OCI-LY7 (cell line): ENCODE data around the gene ERC1. TPM values are rescaled to one million over a fixed set of nuclear protein-coding genes. Genes with fewer than 3 reads are reported as not detected.

Source experiments
- BruUV-seq: library from RNA; stranded (reverse); fragments of 400-500 nt; replicated peaks from 2 replicates; lab custom pipeline; 2021; lab: Mats Ljungman, UMichigan
- CTCF ChIA-PET: fragments of 300-600 bp; sonication (Branson Sonifier 250); formaldehyde crosslinking; loops from one replicate; lab custom pipeline; 2022; ENCODE audit warnings: antibody characterized with exemption; ENCODE audit not compliant: unreplicated experiment; lab: Charles Lee
- POLR2A ChIA-PET: fragments of 300-600 bp; sonication (Branson Sonifier 250); formaldehyde crosslinking; loops from one replicate; lab custom pipeline; 2022; ENCODE audit warnings: antibody characterized with exemption; lab: Charles Lee
- DNase-seq: peaks from one replicate; pipeline ENCODE4 v3.0.0-alpha.2; 2015; ENCODE audit warnings: low spot score
- H2AFZ ChIP-seq: fragments of 200-600 bp; sonication (generic), shearing (Covaris generic); 2 replicates; pipeline ENCODE4 v1.6.1; 2014; ENCODE audit warnings: mild to moderate bottlenecking, antibody characterized with exemption, low read length, moderate library complexity
- H3K27ac ChIP-seq: fragments of 200-600 bp; sonication (generic); 2 replicates; pipeline ENCODE4 v1.5.1; 2014; ENCODE audit warnings: mixed run types, low read depth, mild to moderate bottlenecking, moderate library complexity, low read length, inconsistent platforms; ENCODE audit not compliant: poor library complexity, severe bottlenecking
- H3K36me3 ChIP-seq: fragments of 200-600 bp; sonication (generic); 2 replicates; pipeline ENCODE4 v1.6.1; 2014; ENCODE audit warnings: mild to moderate bottlenecking, antibody characterized with exemption, low read length, moderate library complexity, mixed read lengths; ENCODE audit not compliant: insufficient read depth
- H3K4me1 ChIP-seq: fragments of 200-600 bp; sonication (generic); 2 replicates; pipeline ENCODE4 v1.5.1; 2014; ENCODE audit warnings: mild to moderate bottlenecking, low read length; ENCODE audit not compliant: insufficient read depth, poor library complexity, severe bottlenecking
- H3K4me2 ChIP-seq: fragments of 200-600 bp; sonication (generic); 2 replicates; pipeline ENCODE4 v1.6.1; 2014; ENCODE audit warnings: mild to moderate bottlenecking, low read length
- H3K4me3 ChIP-seq: fragments of 200-600 bp; sonication (generic); 2 replicates; pipeline ENCODE4 v1.5.1; 2014; ENCODE audit warnings: mild to moderate bottlenecking, low read depth, low read length; ENCODE audit not compliant: poor library complexity, severe bottlenecking
- H3K79me2 ChIP-seq: fragments of 200-600 bp; sonication (generic); 2 replicates; pipeline ENCODE4 v1.6.1; 2016; ENCODE audit warnings: low read depth, mild to moderate bottlenecking, low read length, moderate library complexity, mixed read lengths; ENCODE audit not compliant: insufficient read depth
- H3K9me2 ChIP-seq: fragments of 200-600 bp; sonication (generic); 2 replicates; pipeline ENCODE4 v1.6.1; 2016; ENCODE audit warnings: mild to moderate bottlenecking, low read length, mixed read lengths; ENCODE audit not compliant: insufficient read depth
- H3K9me3 ChIP-seq: fragments of 200-600 bp; sonication (generic); 2 replicates; pipeline ENCODE4 v1.6.1; 2014; ENCODE audit warnings: mild to moderate bottlenecking, mixed run types, low read length, mixed read lengths
- H4K20me1 ChIP-seq: fragments of 200-600 bp; sonication (generic); 2 replicates; pipeline ENCODE4 v1.6.1; 2014; ENCODE audit warnings: mild to moderate bottlenecking, antibody characterized with exemption, low read length, moderate library complexity, mixed read lengths; ENCODE audit not compliant: insufficient read depth
- CTCF ChIP-seq: fragments of 200-600 bp; sonication (generic); conservative IDR thresholded peaks from 2 replicates; pipeline ENCODE4 v1.5.1; 2014; ENCODE audit warnings: mild to moderate bottlenecking, antibody characterized with exemption, low read length, moderate library complexity, mixed read lengths
- EZH2phosphoT487 ChIP-seq: fragments of 200-600 bp; sonication (generic); IDR thresholded peaks from 2 replicates; pipeline ENCODE4 v1.6.1; 2018; ENCODE audit warnings: low read depth, borderline replicate concordance, mild to moderate bottlenecking, mixed run types, antibody characterized with exemption, low read length, moderate library complexity, mixed read lengths
- intact Hi-C: fragments of 100-400 bp; cut with micrococcal nuclease; formaldehyde crosslinking; loops from one replicate; pipeline ENCODE4 v1.10.0; 2022; ENCODE audit not compliant: unreplicated experiment
- total RNA-seq, 2 experiments: library from RNA; depleted of rRNA in 1 of 2; stranded (reverse); fragments of >200 nt in 1 of 2; shearing (Covaris generic) in 1 of 2; gene quantifications; 2 replicates each; pipeline ENCODE4 v1.2.3, GENCODE V29; 2014 to 2022

ERC1 gene
- total RNA-seq, 2 experiments from 2014 or later, result 26.9 to 86.9 TPM

GRCh38 chr12:1533205-1533601, 542.2 kb downstream of the ERC1 start:
- H3K4me2 ChIP-seq, result peak overlapping the region; percentile 89
- peak overlapping the region; percentile 68 for H3K4me3 ChIP-seq
- no peaks in the 10 kb centered on the region for H3K9me3 ChIP-seq
- H4K20me1 ChIP-seq, result no peaks in the 10 kb centered on the region
- peak overlapping the region; percentile 79 for H3K27ac ChIP-seq
- H3K4me1 ChIP-seq, result peaks cover 49% of the 10 kb centered on the region
- BruUV-seq, result no TSS peak
- ChIA-PET POLR2A (interaction anchor here (0.6 to 2.7 kb wide), 5 partner anchors 9 to 59 kb away, joined by 3 to 16 read pairs (median 4); no protein-coding TSS in a partner anchor), CTCF (interaction anchor here (0.8 kb wide), 1 partner anchor 415 kb away, joined by 4 read pairs; no protein-coding TSS in a partner anchor)
- no peaks in the 10 kb centered on the region for H3K9me2 ChIP-seq
- TF ChIP-seq CTCF (peak; percentile 49), EZH2phosphoT487 (no peak)
- intact Hi-C loops, result loop anchor here (1.0 kb wide), 1 partner anchor 50 kb away; no protein-coding TSS in a partner anchor
- H3K79me2 ChIP-seq, result peaks cover 14% of the 10 kb centered on the region
- peak; percentile 78 for DNase-seq
- H3K36me3 ChIP-seq, result no peaks in the 10 kb centered on the region
- H2AFZ ChIP-seq, result peak overlapping the region; percentile 64; the same call in 1 of the 2 replicates

- Histone ChIP-seq H4K20me1 (no peaks in the 10 kb centered on the region), H3K4me2 (peak overlapping the region; percentile 89), H3K27ac (peak overlapping the region; percentile 79), H3K4me3 (peak overlapping the region; percentile 68), H2AFZ (peak overlapping the region; percentile 64; the same call in 1 of the 2 replicates), H3K9me2 (no peaks in the 10 kb centered on the region), H3K4me1 (peaks cover 49% of the 10 kb centered on the region), H3K9me3 (no peaks in the 10 kb centered on the region), H3K79me2 (peaks cover 14% of the 10 kb centered on the region), H3K36me3 (no peaks in the 10 kb centered on the region)
- no TSS peak for BruUV-seq
- intact Hi-C loops, result loop anchor here (1.0 kb wide), 1 partner anchor 50 kb away; no protein-coding TSS in a partner anchor
- ChIA-PET CTCF (interaction anchor here (1.5 kb wide), 1 partner anchor 416 kb away, joined by 5 read pairs; no protein-coding TSS in a partner anchor), POLR2A (interaction anchor here (0.6 to 2.7 kb wide), 9 partner anchors 9 to 678 kb away, joined by 3 to 16 read pairs (median 4); no protein-coding TSS in a partner anchor)
- TF ChIP-seq CTCF, result 0 out of 2 replicates have a peak, but pooled peaks have one; percentile 31
- TF ChIP-seq EZH2phosphoT487, result no peak
- peak; percentile 83 for DNase-seq
Measured at GRCh38 chr12:1533602-1534304, 542.7 kb downstream of the ERC1 start.
